Activated effector memory CD4-positive, alpha-beta T cell treated with anti-CD3 and anti-CD28 coated beads, Interleukin-2, amount 50 U/mL, for 16 hours (primary cell): ENCODE measurements around the gene HNRNPA0.

ENCODE experiments used
- DNase-seq: peaks from one replicate; pipeline ENCODE4 v3.0.0-alpha.2; 2020

The HNRNPA0 gene

GRCh38 chr5:137716337-137716736 is 37.8 kb downstream of the HNRNPA0 start:
- DNase-seq: no peak

GRCh38 chr5:137715456-137715855 is 38.7 kb downstream of the HNRNPA0 start:
- DNase-seq: no peak

GRCh38 chr5:137714946-137715345 is 39.2 kb downstream of the HNRNPA0 start:
- no peak for DNase-seq

- no peak for DNase-seq
Observed at GRCh38 chr5:137714494-137714893, 39.7 kb downstream of the HNRNPA0 start.

GRCh38 chr5:137712139-137712667 is 42.0 kb downstream of the HNRNPA0 start:
- DNase-seq: no peak

- DNase-seq: no peak
Observed at GRCh38 chr5:137710086-137710485, 44.1 kb downstream of the HNRNPA0 start.

GRCh38 chr5:137708796-137709559 is 45.2 kb downstream of the HNRNPA0 start:
- DNase-seq: no peak

- no peak for DNase-seq
Observed at GRCh38 chr5:137708062-137708461, 46.1 kb downstream of the HNRNPA0 start.

GRCh38 chr5:137706841-137707240 is 47.3 kb downstream of the HNRNPA0 start:
- no peak for DNase-seq

- DNase-seq: no peak
Observed at GRCh38 chr5:137705106-137705505, 49.1 kb downstream of the HNRNPA0 start.

- DNase-seq: no peak
Observed at GRCh38 chr5:137703565-137703964, 50.6 kb downstream of the HNRNPA0 start.

- DNase-seq: no peak
Observed at GRCh38 chr5:137700282-137700680, 53.9 kb downstream of the HNRNPA0 start.

- DNase-seq: no peak
Observed at GRCh38 chr5:137699336-137700281, 54.6 kb downstream of the HNRNPA0 start.

GRCh38 chr5:137696481-137696880 is 57.7 kb downstream of the HNRNPA0 start:
- peak; percentile 74 for DNase-seq

GRCh38 chr5:137695651-137696428 is 58.3 kb downstream of the HNRNPA0 start:
- DNase-seq: peak; percentile 65
